ENCODE measurements around the gene GALNT9.

Gene GALNT9

GRCh38 chr12:132275110-132275531 lies 54.3 kb downstream of the GALNT9 start:
- DNase-seq (ENCODE audit: low spot score) = no peak
- Histone ChIP-seq H3K4me3 (no peak overlapping the region), H3K27ac (no peak overlapping the region)
- TF ChIP-seq CTCF (IDR thresholded peaks at IDR 0.05) = no peak

DNA sequence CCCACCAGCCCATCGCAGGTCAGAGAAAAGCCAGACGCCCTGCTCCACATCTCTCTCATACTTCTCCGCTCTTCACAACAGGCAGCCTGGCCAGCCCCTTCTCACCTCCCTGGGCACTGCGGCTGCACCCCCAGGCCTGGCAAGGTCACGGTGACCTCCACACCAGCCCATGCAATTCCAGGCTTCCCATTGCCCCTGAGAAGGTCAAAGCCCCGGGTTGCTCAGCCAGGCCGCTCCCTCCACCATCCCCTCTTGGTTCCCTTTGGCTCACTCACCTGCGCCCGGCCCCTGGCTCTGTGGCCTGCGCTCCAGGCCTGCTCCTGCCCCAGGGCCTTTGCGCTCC lies 55.4 kb downstream of the GALNT9 start:
- H3K4me3 ChIP-seq = no peak overlapping the region
- no peak for TF ChIP-seq CTCF (IDR thresholded peaks at IDR 0.05)
- H3K27ac ChIP-seq = no peak overlapping the region
- DNase-seq (ENCODE audit: low spot score) = no peak

DNA sequence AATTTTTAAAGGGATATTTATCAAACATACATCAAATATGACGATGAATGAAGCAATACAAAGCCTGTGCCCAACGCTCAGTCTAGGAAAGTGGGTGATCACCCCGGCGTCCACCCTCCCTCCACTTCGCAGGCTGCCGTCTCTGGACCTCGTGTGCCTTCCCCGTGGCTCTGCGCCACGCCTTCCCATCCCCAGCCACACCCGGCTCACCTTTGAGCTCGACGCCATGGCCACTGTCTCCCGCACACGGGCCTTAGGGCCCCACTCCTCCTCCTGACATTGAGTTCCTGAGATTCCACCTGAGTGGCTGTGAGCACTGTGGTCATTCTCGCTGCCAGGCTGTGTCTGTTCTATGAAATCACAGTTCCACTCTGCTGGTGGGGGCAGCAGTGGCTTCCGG lies 56.7 kb downstream of the GALNT9 start:
- Histone ChIP-seq H3K4me3 (no peak overlapping the region), H3K27ac (no peak overlapping the region)
- DNase-seq (ENCODE audit: low spot score) = no peak
- no peak for TF ChIP-seq CTCF (IDR thresholded peaks at IDR 0.05)

GRCh38 chr12:132271755-132272092 lies 57.7 kb downstream of the GALNT9 start:
- no peak overlapping the region for H3K4me3 ChIP-seq
- H3K27ac ChIP-seq = no peak overlapping the region
- TF ChIP-seq CTCF (IDR thresholded peaks at IDR 0.05) = no peak
- no peak for DNase-seq (ENCODE audit: low spot score)

DNA sequence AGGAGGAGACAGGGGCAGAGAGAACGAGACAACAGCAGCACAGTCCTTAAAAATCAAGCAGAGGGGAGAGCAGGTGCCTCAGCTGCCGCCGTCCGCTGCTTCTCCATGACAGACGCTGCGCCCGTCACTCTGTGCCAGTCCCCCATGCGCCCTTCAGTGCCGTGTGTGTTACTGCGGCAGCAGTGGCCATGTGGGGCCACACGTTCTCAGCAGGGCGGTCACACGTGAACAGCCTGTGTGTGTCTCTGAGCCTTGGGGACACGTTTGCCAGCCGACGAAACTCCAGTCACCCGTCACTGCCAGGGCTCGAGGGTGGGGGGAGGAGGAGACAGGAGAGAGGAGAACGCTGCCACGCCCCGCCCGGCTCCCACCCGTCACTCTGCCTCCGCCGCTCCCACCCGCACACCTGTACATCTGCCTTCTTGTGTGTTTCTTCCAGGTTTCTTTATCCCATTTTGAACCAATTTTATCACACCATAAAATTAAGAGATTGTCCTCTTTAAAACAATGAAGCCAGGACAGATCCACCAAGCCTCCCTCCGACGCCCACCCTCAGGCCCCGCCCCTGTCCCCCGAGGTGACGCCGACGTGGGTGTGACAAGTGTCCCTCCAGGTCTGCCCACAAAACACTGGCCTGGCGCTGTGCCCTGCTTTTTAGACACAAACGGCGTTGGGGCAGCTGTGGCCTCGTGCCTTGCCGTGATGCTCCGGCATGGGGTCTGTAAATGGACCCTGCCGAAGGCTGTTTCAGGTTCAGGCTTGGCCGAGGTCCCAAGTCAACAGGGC lies 58.2 kb downstream of the GALNT9 start:
- TF ChIP-seq CTCF (IDR thresholded peaks at IDR 0.05) = no peak
- Histone ChIP-seq H3K27ac (no peak overlapping the region), H3K4me3 (no peak overlapping the region)
- DNase-seq (ENCODE audit: low spot score) = no peak

DNA sequence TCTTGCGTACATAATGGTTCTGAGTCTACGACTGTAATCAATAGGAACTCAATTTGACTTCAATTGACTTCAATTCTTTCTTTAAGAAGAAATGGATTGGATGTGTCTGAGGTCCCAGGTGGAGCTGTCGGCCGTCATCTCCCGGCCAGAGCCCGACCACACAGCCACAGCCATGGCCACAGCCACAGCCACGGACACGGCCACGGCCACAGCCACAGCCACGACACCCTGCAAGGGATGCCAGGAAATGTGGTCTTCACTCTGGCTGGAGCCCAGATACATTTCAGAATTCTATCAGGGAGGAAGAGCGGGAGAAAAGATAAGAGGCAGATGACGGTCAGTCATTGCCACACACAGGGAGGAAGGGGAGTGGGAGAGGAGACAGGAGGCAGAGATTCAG lies 58.9 kb downstream of the GALNT9 start:
- Histone ChIP-seq H3K27ac (no peak overlapping the region), H3K4me3 (no peak overlapping the region)
- no peak for DNase-seq (ENCODE audit: low spot score)
- TF ChIP-seq CTCF (IDR thresholded peaks at IDR 0.05) = no peak

- Histone ChIP-seq H3K4me3 (no peak overlapping the region), H3K27ac (no peak overlapping the region)
- TF ChIP-seq CTCF (IDR thresholded peaks at IDR 0.05) = no peak
- no peak for DNase-seq (ENCODE audit: low spot score)
Observed at GRCh38 chr12:132269271-132269968, 60.0 kb downstream of the GALNT9 start.
